Subcutaneous adipose tissue (tissue), 4 donors: ENCODE results near the gene TSTD2. TPM values are rescaled to one million over a fixed set of nuclear protein-coding genes. Genes with fewer than 3 reads are reported as not detected.

Experiments used
- CTCF ChIP-seq: fragments of 450-650 bp; IDR thresholded peaks from one replicate; pipeline ENCODE4 v1.5.1; 2016; ENCODE audit warnings: low read depth, mild to moderate bottlenecking, control low read depth, antibody characterized with exemption, moderate library complexity
- total RNA-seq, 4 donors: library from RNA; depleted of rRNA; stranded (reverse); fragments of >200 nt; gene quantifications; one replicate each; pipeline ENCODE4 v1.1.0, GENCODE V29; 2016

TSTD2 gene
- 10 to 100 TPM; 15.1 to 31.3 (median 17.1) TPM for total RNA-seq

GRCh38 chr9:97632985-97633858 is at the start of gene TSTD2, which contains the start of gene NCBP1:
TSTD2 (minus strand) TSS chr9:97633368; CDS start chr9:97627562, 5,806 bp downstream.
NCBP1 (plus strand) TSS chr9:97633821; CDS start chr9:97633882, 61 bp downstream.
- no peak for TF ChIP-seq CTCF

GRCh38 chr9:97682242-97682641 is 49.1 kb upstream of the TSTD2 start:
- TF ChIP-seq CTCF: no peak

GRCh38 chr9:97675655-97676054 is 42.5 kb upstream of the TSTD2 start:
- TF ChIP-seq CTCF: no peak

GRCh38 chr9:97673922-97674321 is 40.8 kb upstream of the TSTD2 start:
- TF ChIP-seq CTCF: no peak

GRCh38 chr9:97672403-97672802 is 39.2 kb upstream of the TSTD2 start:
- TF ChIP-seq CTCF: no peak

- TF ChIP-seq CTCF: no peak
These were observed 37.4 kb upstream of the TSTD2 start for GRCh38 chr9:97670586-97670985.

- TF ChIP-seq CTCF: no peak
These were observed 35.3 kb upstream of the TSTD2 start for GRCh38 chr9:97668485-97668884.
